HepG2 (cell line): ENCODE data around the gene DDIT4. TPM values are rescaled to one million over a fixed set of nuclear protein-coding genes. Genes with fewer than 3 reads are reported as not detected.

Experiments
- BRD4 ChIP-seq: sonication (generic); formaldehyde crosslinking; IDR thresholded peaks from 2 replicates; pipeline ENCODE4 v1.4.0; 2020; ENCODE audit warnings: missing genetic modification reagents
- ELF4 ChIP-seq: sonication (generic); formaldehyde crosslinking; IDR thresholded peaks from 2 replicates; pipeline ENCODE4 v1.5.0; 2020; ENCODE audit warnings: missing genetic modification reagents, mild to moderate bottlenecking, moderate library complexity, borderline replicate concordance
- FOXA1 ChIP-seq, 2 experiments: fragments of 450-650 bp in 1 of 2; sonication (generic) in 1 of 2; formaldehyde crosslinking in 1 of 2; IDR thresholded peaks; 2 replicates each; pipeline versions ENCODE4 v1.4.0 to v1.6.1; 2016 to 2020; ENCODE audit warnings: missing genetic modification reagents in 1 of 2
- IRF2 ChIP-seq: IDR thresholded peaks from 2 replicates; pipeline ENCODE4 v1.6.1; 2018; ENCODE audit warnings: missing genetic modification reagents, missing compliant biosample characterization
- MEIS2 ChIP-seq: sonication (generic); formaldehyde crosslinking; IDR thresholded peaks from 2 replicates; pipeline ENCODE4 v1.9.0; 2021; ENCODE audit warnings: mild to moderate bottlenecking, missing genetic modification reagents
- MXD1 ChIP-seq: sonication (generic); formaldehyde crosslinking; IDR thresholded peaks from 2 replicates; pipeline ENCODE4 v1.4.0; 2020; ENCODE audit warnings: mild to moderate bottlenecking, missing genetic modification reagents
- NBN ChIP-seq: fragments of 450-650 bp; conservative IDR thresholded peaks from 2 replicates; pipeline ENCODE4 v1.6.1; 2017
- NFE2 ChIP-seq: sonication (generic); formaldehyde crosslinking; IDR thresholded peaks from 2 replicates; pipeline ENCODE4 v1.4.0; 2020; ENCODE audit warnings: missing genetic modification reagents
- NONO ChIP-seq, 2 experiments: fragments of 450-650 bp in 1 of 2; sonication (generic) in 1 of 2; formaldehyde crosslinking in 1 of 2; IDR thresholded peaks in 1 of 2; conservative IDR thresholded peaks in 1 of 2; 2 replicates each; pipeline versions ENCODE4 v1.6.1 to v1.8.0; 2017 to 2022; ENCODE audit warnings: mild to moderate bottlenecking in 1 of 2, missing genetic modification reagents in 1 of 2, moderate library complexity in 1 of 2
- POLR2G ChIP-seq: fragments of 200-400 bp; formaldehyde crosslinking; IDR thresholded peaks from 2 replicates; pipeline ENCODE4 v1.6.1; 2018; ENCODE audit warnings: mild to moderate bottlenecking, low read depth, low read length, moderate library complexity
- PRMT3 ChIP-seq: sonication (generic); formaldehyde crosslinking; IDR thresholded peaks from 2 replicates; pipeline ENCODE4 v1.8.1; 2022; ENCODE audit warnings: low read depth, mild to moderate bottlenecking, moderate library complexity, missing genetic modification reagents, borderline replicate concordance
- SOX6 ChIP-seq, 2 experiments: fragments of 450-650 bp in 1 of 2; sonication (generic) in 1 of 2; formaldehyde crosslinking in 1 of 2; IDR thresholded peaks; 2 replicates each; pipeline versions ENCODE4 v1.4.0 to v1.6.1; 2017 to 2020; ENCODE audit warnings: antibody characterized with exemption in 1 of 2, mild to moderate bottlenecking in 1 of 2, missing genetic modification reagents in 1 of 2
- TAF15 ChIP-seq: fragments of 200-400 bp; formaldehyde crosslinking; IDR thresholded peaks from one replicate; pipeline ENCODE4 v1.6.1; 2018; ENCODE audit warnings: mild to moderate bottlenecking, low read depth, low read length; ENCODE audit not compliant: poor library complexity, severe bottlenecking
- TBX2 ChIP-seq: sonication (generic); formaldehyde crosslinking; IDR thresholded peaks from 2 replicates; pipeline ENCODE4 v1.5.0; 2020; ENCODE audit warnings: missing genetic modification reagents, mild to moderate bottlenecking, borderline replicate concordance
- TFAP4 ChIP-seq: sonication (generic); IDR thresholded peaks from 2 replicates; pipeline ENCODE4 v1.6.1; 2016; ENCODE audit warnings: low read depth, borderline replicate concordance
- THAP8 ChIP-seq: sonication (generic); formaldehyde crosslinking; IDR thresholded peaks from 2 replicates; pipeline ENCODE4 v1.5.1; 2020; ENCODE audit warnings: missing genetic modification reagents, mild to moderate bottlenecking, borderline replicate concordance
- ZBTB37 ChIP-seq: sonication (generic); formaldehyde crosslinking; IDR thresholded peaks from 2 replicates; pipeline ENCODE4 v1.4.0; 2020; ENCODE audit warnings: mild to moderate bottlenecking, missing genetic modification reagents
- ZNF18 ChIP-seq: sonication (generic); formaldehyde crosslinking; IDR thresholded peaks from 2 replicates; pipeline ENCODE4 v1.8.0; 2022; ENCODE audit warnings: mild to moderate bottlenecking, missing genetic modification reagents; ENCODE audit not compliant: insufficient replicate concordance
- ZNF20 ChIP-seq: sonication (generic); formaldehyde crosslinking; IDR thresholded peaks from 2 replicates; pipeline ENCODE4 v1.4.0; 2020; ENCODE audit warnings: mild to moderate bottlenecking, moderate library complexity, missing genetic modification reagents
- ZNF564 ChIP-seq: sonication (generic); formaldehyde crosslinking; IDR thresholded peaks from 2 replicates; pipeline ENCODE4 v1.8.1; 2023; ENCODE audit warnings: mild to moderate bottlenecking, missing genetic modification reagents
- ZNF644 ChIP-seq: IDR thresholded peaks from 2 replicates; pipeline ENCODE4 v1.6.1; 2016; ENCODE audit warnings: low read depth
- ZNF782 ChIP-seq: sonication (generic); formaldehyde crosslinking; IDR thresholded peaks from 2 replicates; pipeline ENCODE4 v1.4.0; 2020; ENCODE audit warnings: missing genetic modification reagents, mild to moderate bottlenecking, borderline replicate concordance
- polyA plus RNA-seq, 8 experiments: library from polyadenylated mRNA; depleted of rRNA in 3 of 8; stranded (reverse) in 7 of 8; unstranded in 1 of 8; fragments of >200 nt; fragmentation: Illumina TruSeq in 4 of 8; extraction: Trizol in 4 of 8; gene quantifications; 2 replicates each; pipeline versions ENCODE4 v1.2.1 to v1.2.3, GENCODE V29; 2011 to 2016; ENCODE audit warnings: low read depth in 4 of 8, missing spikeins in 1 of 8, mixed read lengths in 1 of 8; ENCODE audit not compliant: insufficient read depth in 1 of 8
- total RNA-seq, 5 experiments: library from RNA; depleted of rRNA; stranded (reverse); fragments of >200 nt; fragmentation: Illumina TruSeq; extraction: Trizol; gene quantifications; 2 replicates each; pipeline ENCODE4 v1.2.3, GENCODE V29; 2016; ENCODE audit warnings: low read depth in 1 of 5

DDIT4 gene
- total and polyA plus RNA-seq, 2 of the 13 experiments (the other 11 are each of a cell fraction or from before 2014, with no cell fraction given), result 35.6 to 40.7 TPM

GRCh38 chr10:72276421-72277339 lies 3.0 kb downstream of the DDIT4 start (continued):
- peak; percentile 10; the same call in 1 of the 2 replicates for TF ChIP-seq ZBTB37
- TF ChIP-seq POLR2G, result peak; percentile 94
- no peak for TF ChIP-seq THAP8 (CRISPR knock-in tag)
- no peak for TF ChIP-seq BRD4 (CRISPR knock-in tag)
- TF ChIP-seq NFE2, result no peak
- no peak for TF ChIP-seq ZNF20
- no peak for TF ChIP-seq TAF15
- TF ChIP-seq TFAP4, result peak; percentile 45; the same call in 1 of the 2 replicates
- TF ChIP-seq MEIS2 (CRISPR knock-in tag), result no peak
- TF ChIP-seq MXD1 (CRISPR knock-in tag), result no peak
- TF ChIP-seq TBX2, result peak; percentile 38; the same call in 1 of the 2 replicates
- TF ChIP-seq PRMT3 (CRISPR knock-in tag), result no peak
- no peak for TF ChIP-seq NBN
- TF ChIP-seq ZNF18 (CRISPR knock-in tag), result peak; percentile 19
- no peak for TF ChIP-seq NONO (IDR thresholded peaks at IDR 0.05)
- peak; percentile 58; the same call in 1 of the 2 replicates for TF ChIP-seq NONO (CRISPR knock-in tag; conservative IDR thresholded peaks at IDR 0.05)
- TF ChIP-seq FOXA1 (IDR thresholded peaks at IDR 0.05), result no peak
- peak; percentile 85 for TF ChIP-seq FOXA1 (CRISPR knock-in tag; IDR thresholded peaks at IDR 0.05)
- TF ChIP-seq ZNF644 (CRISPR knock-in tag), result peak; percentile 16; the same call in 1 of the 2 replicates
- TF ChIP-seq ZNF564 (CRISPR knock-in tag), result peak; percentile 51; the same call in 1 of the 2 replicates
- no peak for TF ChIP-seq ELF4 (CRISPR knock-in tag)
- TF ChIP-seq IRF2 (CRISPR knock-in tag), result no peak; the same call in none of the 2 replicates
- no peak for TF ChIP-seq SOX6 (IDR thresholded peaks at IDR 0.05)
- TF ChIP-seq SOX6 (CRISPR knock-in tag; IDR thresholded peaks at IDR 0.05), result peak; percentile 85
- no peak for TF ChIP-seq ZNF782 (CRISPR knock-in tag)
